Mucosa of descending colon (tissue), 3 donors: Measurements from ENCODE around the gene GGNBP2. TPM values are rescaled to one million over a fixed set of nuclear protein-coding genes. Genes with fewer than 3 reads are reported as not detected.

Source experiments
- ATAC-seq: fragments of 200-7000 bp; cut with Tn5 transposase; one replicate; pipeline ENCODE4 v1.9.1; 2020; ENCODE audit warnings: mild to moderate bottlenecking, moderate library complexity
- DNase-seq, 3 donors: peaks; one replicate each; pipeline ENCODE4 v3.0.0-alpha.2; 2020
- H3K36me3 ChIP-seq: fragments of 200-600 bp; one replicate; pipeline ENCODE4 v1.8.0; 2021; ENCODE audit warnings: low read depth, mild to moderate bottlenecking
- H3K4me1 ChIP-seq: fragments of 200-600 bp; one replicate; pipeline ENCODE4 v1.8.0; 2021; ENCODE audit warnings: low read depth, mild to moderate bottlenecking
- H3K4me3 ChIP-seq: fragments of 200-600 bp; one replicate; pipeline ENCODE4 v1.8.0; 2021; ENCODE audit warnings: mild to moderate bottlenecking
- H3K9me3 ChIP-seq: fragments of 200-600 bp; one replicate; pipeline ENCODE4 v1.8.0; 2021; ENCODE audit warnings: mild to moderate bottlenecking
- intact Hi-C, 2 donors: fragments of 100-400 bp; cut with DNase I in 1 of 2; cut with micrococcal nuclease in 1 of 2; formaldehyde crosslinking; loops; one replicate each; pipeline versions ENCODE4 v1.11.0 to v1.11.1; 2022; cut with DNase I, micrococcal nuclease
- total RNA-seq, 3 donors: library from RNA; stranded (reverse); fragmentation: NEBNext Ultra II Directional in 2 of 3; extraction: Animal tissue kit (Norgen Biotek cat#: 25700) in 2 of 3; gene quantifications; one replicate each; pipeline versions ENCODE4 v1.2.1 to v1.2.4, GENCODE V29; 2021 to 2023
- TF ChIP-seq, protein P1 (sequence below): fragments of 200-600 bp; IDR thresholded peaks from one replicate; pipeline ENCODE4 v1.8.0; 2022; ENCODE audit warnings: antibody characterized with exemption, mild to moderate bottlenecking
- donor health status: DM: no; HTN: no; CAD: no; lungs with moderate emphysema.
- donor health status: DM: no; HTN: no; CAD: no.
- donor health status: DM: no; HTN: yes; CAD: no.

The GGNBP2 gene
- total RNA-seq, 3 donors from 2014 or later, result 80.4 to 93.4 (median 90.7) TPM

DNA sequence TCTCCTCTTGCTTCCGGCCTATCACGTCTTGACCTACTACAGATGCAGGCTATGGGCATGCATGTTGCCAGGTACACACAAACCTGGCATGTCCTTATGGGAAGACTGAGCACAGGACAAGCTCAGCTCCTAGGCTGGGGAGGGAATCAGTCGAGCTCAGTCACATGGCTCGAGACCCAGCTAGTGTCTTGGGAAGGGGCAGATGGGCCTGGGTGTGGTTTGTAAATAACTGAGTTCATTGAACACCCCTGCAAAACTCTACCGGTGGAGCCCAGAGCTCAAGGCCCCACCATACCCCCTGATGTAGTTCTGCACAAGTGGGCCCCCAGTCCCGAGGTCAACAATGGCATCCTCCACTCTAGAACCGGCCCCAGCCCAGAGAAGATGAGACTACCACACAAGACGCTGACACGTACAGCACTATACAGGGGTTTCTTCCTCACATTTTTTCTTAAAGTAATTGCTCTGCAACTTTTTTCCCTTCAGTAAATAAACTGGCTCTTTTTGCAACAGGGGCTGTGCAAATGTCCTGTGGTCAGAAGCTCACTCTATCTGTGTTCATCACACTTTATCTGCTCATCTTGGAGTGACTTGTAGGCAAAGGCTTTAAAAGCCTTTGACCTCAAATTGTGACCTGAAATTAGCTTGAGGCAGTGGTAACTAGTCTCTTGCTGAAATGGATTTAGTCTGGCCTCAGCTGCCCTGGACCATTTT, 35.3 kb upstream of the GGNBP2 start:
- TF ChIP-seq, protein P1, sequence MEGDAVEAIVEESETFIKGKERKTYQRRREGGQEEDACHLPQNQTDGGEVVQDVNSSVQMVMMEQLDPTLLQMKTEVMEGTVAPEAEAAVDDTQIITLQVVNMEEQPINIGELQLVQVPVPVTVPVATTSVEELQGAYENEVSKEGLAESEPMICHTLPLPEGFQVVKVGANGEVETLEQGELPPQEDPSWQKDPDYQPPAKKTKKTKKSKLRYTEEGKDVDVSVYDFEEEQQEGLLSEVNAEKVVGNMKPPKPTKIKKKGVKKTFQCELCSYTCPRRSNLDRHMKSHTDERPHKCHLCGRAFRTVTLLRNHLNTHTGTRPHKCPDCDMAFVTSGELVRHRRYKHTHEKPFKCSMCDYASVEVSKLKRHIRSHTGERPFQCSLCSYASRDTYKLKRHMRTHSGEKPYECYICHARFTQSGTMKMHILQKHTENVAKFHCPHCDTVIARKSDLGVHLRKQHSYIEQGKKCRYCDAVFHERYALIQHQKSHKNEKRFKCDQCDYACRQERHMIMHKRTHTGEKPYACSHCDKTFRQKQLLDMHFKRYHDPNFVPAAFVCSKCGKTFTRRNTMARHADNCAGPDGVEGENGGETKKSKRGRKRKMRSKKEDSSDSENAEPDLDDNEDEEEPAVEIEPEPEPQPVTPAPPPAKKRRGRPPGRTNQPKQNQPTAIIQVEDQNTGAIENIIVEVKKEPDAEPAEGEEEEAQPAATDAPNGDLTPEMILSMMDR, result no peak
- DNase-seq, result no peak
- ATAC-seq, result no peak
- Histone ChIP-seq H3K9me3 (no peaks in the 10 kb centered on the region), H3K36me3 (no peaks in the 10 kb centered on the region), H3K4me3 (no peak overlapping the region), H3K4me1 (no peaks in the 10 kb centered on the region)
- intact Hi-C loops, result no loop called here

DNA sequence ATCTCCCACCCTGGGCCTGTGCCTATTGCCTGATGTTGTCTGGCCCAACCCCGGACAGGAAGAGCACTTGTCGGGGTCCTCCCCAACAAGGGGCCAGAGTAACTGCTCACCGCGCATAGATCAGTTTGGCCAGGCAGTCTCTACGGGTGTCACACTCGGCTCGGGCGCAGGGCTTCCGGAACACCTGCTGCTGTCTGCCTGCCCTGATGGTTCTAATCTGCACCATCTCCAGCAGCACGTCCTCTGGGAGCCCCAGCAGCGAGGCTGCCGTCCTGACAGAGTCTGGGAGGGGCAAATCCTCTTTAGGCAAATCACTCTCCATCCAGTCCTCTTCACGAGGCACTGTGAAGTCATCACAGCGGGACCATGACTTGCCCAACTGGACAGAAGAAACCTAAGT, 34.1 kb upstream of the GGNBP2 start:
- no peak for DNase-seq
- no peaks in the 10 kb centered on the region for H3K36me3 ChIP-seq
- intact Hi-C loops, result no loop called here
- no peak for ATAC-seq
- H3K9me3 ChIP-seq, result no peaks in the 10 kb centered on the region
- H3K4me1 ChIP-seq, result no peaks in the 10 kb centered on the region
- no peak overlapping the region for H3K4me3 ChIP-seq
- TF ChIP-seq, protein P1, result no peak

DNA sequence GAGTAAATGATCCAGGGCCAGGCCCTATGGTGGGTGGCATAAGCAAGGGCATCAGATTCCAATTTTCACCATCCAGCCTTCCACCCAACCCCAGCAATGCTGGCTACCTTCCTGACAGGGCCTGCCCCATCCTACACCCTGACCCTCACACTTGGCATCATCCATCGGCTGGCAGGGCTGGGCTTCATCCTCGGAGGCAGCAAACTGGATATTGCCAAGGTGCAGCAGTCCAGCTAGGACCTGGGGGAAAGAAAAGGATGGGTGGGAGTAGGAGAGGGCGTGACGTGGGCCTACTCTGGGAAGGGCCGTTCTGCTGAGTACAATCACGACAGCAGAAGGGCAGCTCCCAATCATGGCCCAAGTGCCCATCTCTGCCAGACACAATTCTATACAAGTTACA, 33.5 kb upstream of the GGNBP2 start:
- intact Hi-C loops, result no loop called here
- no peak overlapping the region for H3K4me3 ChIP-seq
- H3K36me3 ChIP-seq, result no peaks in the 10 kb centered on the region
- H3K4me1 ChIP-seq, result no peaks in the 10 kb centered on the region
- ATAC-seq (no peak), DNase-seq (no peak)
- TF ChIP-seq, protein P1, result no peak
- no peaks in the 10 kb centered on the region for H3K9me3 ChIP-seq

DNA sequence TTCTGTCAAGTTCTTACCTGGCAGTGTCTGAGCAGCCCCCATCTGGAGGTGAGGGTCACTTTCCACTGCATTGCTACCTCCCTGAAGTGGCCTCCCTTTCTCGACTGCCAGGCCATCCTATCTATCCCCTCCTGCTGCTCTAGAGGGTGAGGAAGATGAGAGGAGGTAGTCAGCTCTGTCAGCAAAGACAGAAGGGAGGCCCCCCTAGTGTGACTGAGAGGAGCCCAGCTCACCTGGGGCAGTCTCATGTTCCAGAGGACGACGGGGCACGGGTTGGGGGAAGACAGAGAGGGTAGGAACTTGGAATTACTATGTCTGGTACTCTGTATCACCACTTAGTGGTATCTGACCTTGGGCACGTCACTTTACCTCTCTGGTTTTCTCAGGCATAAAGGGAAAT, 32.1 kb upstream of the GGNBP2 start:
- ATAC-seq (no peak), DNase-seq (no peak)
- no peaks in the 10 kb centered on the region for H3K36me3 ChIP-seq
- H3K4me3 ChIP-seq, result no peak overlapping the region
- TF ChIP-seq, protein P1, result no peak
- no peaks in the 10 kb centered on the region for H3K9me3 ChIP-seq
- H3K4me1 ChIP-seq, result no peaks in the 10 kb centered on the region
- intact Hi-C loops, result no loop called here

DNA sequence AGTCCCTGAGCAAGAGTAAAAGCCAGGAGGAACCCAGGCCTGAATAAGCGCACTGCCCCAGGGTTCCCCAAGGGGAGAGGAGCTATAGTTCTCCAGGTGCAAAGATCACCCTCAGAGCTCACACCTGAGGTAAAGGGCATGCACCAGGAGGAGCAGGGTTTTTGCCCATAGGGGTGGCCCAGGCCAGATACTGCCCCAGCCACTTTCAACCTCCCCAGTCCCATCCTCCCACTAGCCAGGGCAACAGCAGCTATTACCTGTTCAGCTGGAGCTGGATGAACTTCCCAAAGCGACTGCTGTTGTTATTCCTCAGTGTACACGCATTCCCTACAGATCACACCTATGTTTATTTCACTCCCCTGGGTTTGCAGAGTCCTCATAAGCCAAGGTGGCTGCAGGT, 29.9 kb upstream of the GGNBP2 start:
- Histone ChIP-seq H3K36me3 (no peaks in the 10 kb centered on the region), H3K4me3 (no peak overlapping the region), H3K9me3 (no peaks in the 10 kb centered on the region), H3K4me1 (no peaks in the 10 kb centered on the region)
- TF ChIP-seq, protein P1, result no peak
- intact Hi-C loops, result no loop called here
- ATAC-seq (no peak), DNase-seq (no peak)

DNA sequence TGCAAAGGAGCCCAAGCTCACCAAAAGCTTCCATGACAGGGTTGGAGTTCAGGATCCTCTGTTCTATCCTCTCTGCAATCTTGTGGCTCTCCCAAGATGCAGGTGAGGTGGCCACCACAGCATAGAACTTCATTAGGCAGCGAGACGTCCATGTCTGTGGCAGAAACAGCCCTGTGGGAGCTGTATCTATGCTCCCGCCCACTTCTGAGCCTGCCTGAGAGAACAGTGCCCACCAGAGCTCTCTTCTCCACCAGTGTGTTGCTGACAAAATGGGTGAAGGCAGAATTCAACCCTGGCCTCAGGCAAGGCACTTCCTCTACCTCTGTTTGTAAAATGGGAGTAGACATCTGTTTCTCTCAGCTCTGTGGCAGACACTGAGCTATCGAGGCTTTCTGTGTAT, 28.9 kb upstream of the GGNBP2 start:
- intact Hi-C loops, result no loop called here
- DNase-seq (no peak), ATAC-seq (no peak)
- Histone ChIP-seq H3K4me3 (no peak overlapping the region), H3K4me1 (no peaks in the 10 kb centered on the region), H3K36me3 (no peaks in the 10 kb centered on the region), H3K9me3 (no peaks in the 10 kb centered on the region)
- TF ChIP-seq, protein P1, result no peak
